Nephron (organoid): Measurements from ENCODE around the gene JARID2.

Source experiments
- H3K27ac Mint-ChIP-seq, 3 experiments: 2 replicates each; pipeline ENCODE4 v1.8.0; 2020; ENCODE audit warnings: mixed read lengths in 3 of 3, mild to moderate bottlenecking in 2 of 3, moderate library complexity in 1 of 3
- H3K27me3 Mint-ChIP-seq: 2 replicates; pipeline ENCODE4 v1.8.0; 2021; ENCODE audit warnings: low read depth, mild to moderate bottlenecking, moderate library complexity, mixed read lengths
- H3K36me3 Mint-ChIP-seq: 2 replicates; pipeline ENCODE4 v1.8.0; 2020; ENCODE audit warnings: low read depth, mixed read lengths
- H3K4me1 Mint-ChIP-seq: 2 replicates; pipeline ENCODE4 v1.8.0; 2020; ENCODE audit warnings: mixed read lengths
- H3K4me3 Mint-ChIP-seq, 3 experiments: 2 replicates each; pipeline ENCODE4 v1.8.0; 2020; ENCODE audit warnings: mild to moderate bottlenecking in 3 of 3, mixed read lengths in 3 of 3, moderate library complexity in 2 of 3
- H3K9me3 Mint-ChIP-seq: 2 replicates; pipeline ENCODE4 v1.8.0; 2020; ENCODE audit warnings: mixed read lengths
- CTCF ChIP-seq, 3 experiments: fragments of 200-600 bp; sonication (generic); IDR thresholded peaks; one replicate each; pipeline ENCODE4 v1.5.0; 2021; ENCODE audit warnings: antibody characterized with exemption in 3 of 3; ENCODE audit not compliant: unreplicated experiment in 3 of 3

The JARID2 gene

GRCh38 chr6:15498640-15499039, 252.8 kb downstream of the JARID2 start:
- H3K27me3 Mint-ChIP-seq, result no peaks in the 10 kb centered on the region
- peaks cover 74% of the 10 kb centered on the region for H3K36me3 Mint-ChIP-seq
- H3K4me3 Mint-ChIP-seq, result no peak overlapping the region
- no peak for TF ChIP-seq CTCF (IDR thresholded peaks at IDR 0.05; ENCODE audit: unreplicated experiment in 3 of 3)
- no peaks in the 10 kb centered on the region for H3K9me3 Mint-ChIP-seq
- peaks cover 70% of the 10 kb centered on the region for H3K4me1 Mint-ChIP-seq
- no peak overlapping the region for H3K27ac Mint-ChIP-seq

- peaks cover 75% of the 10 kb centered on the region for H3K36me3 Mint-ChIP-seq
- H3K4me1 Mint-ChIP-seq, result peaks cover 70% of the 10 kb centered on the region
- H3K9me3 Mint-ChIP-seq, result no peaks in the 10 kb centered on the region
- no peak for TF ChIP-seq CTCF (IDR thresholded peaks at IDR 0.05; ENCODE audit: unreplicated experiment in 3 of 3)
- H3K4me3 Mint-ChIP-seq, result no peak overlapping the region
- H3K27me3 Mint-ChIP-seq, result no peaks in the 10 kb centered on the region
- no peak overlapping the region for H3K27ac Mint-ChIP-seq
These were observed 253.3 kb downstream of the JARID2 start for GRCh38 chr6:15499125-15499524.

GRCh38 chr6:15499591-15499990, 253.7 kb downstream of the JARID2 start:
- H3K9me3 Mint-ChIP-seq, result no peaks in the 10 kb centered on the region

GRCh38 chr6:15500078-15500740, 254.3 kb downstream of the JARID2 start:
- H3K9me3 Mint-ChIP-seq, result no peaks in the 10 kb centered on the region
- H3K4me1 Mint-ChIP-seq, result peaks cover 76% of the 10 kb centered on the region
- peaks cover 78% of the 10 kb centered on the region for H3K36me3 Mint-ChIP-seq

More at GRCh38 chr6:15499591-15499990, 253.7 kb downstream of the JARID2 start:
- H3K4me1 Mint-ChIP-seq, result peaks cover 74% of the 10 kb centered on the region
- peak overlapping the region in 1 of 3 experiments; percentile 26 for H3K27ac Mint-ChIP-seq
- H3K36me3 Mint-ChIP-seq, result peaks cover 78% of the 10 kb centered on the region
- no peaks in the 10 kb centered on the region for H3K27me3 Mint-ChIP-seq
- TF ChIP-seq CTCF (IDR thresholded peaks at IDR 0.05; ENCODE audit: unreplicated experiment in 3 of 3), result no peak
- H3K4me3 Mint-ChIP-seq, result no peak overlapping the region

GRCh38 chr6:15500901-15501825, 255.3 kb downstream of the JARID2 start:
- peak overlapping the region; percentile 72 to 90 (median 78) for H3K27ac Mint-ChIP-seq
- peaks cover 75% of the 10 kb centered on the region for H3K4me1 Mint-ChIP-seq
- peak overlapping the region in 1 of 3 experiments; percentile 42 for H3K4me3 Mint-ChIP-seq
- no peaks in the 10 kb centered on the region for H3K9me3 Mint-ChIP-seq
- peaks cover 74% of the 10 kb centered on the region for H3K36me3 Mint-ChIP-seq
- H3K27me3 Mint-ChIP-seq, result no peaks in the 10 kb centered on the region
- TF ChIP-seq CTCF (IDR thresholded peaks at IDR 0.05; ENCODE audit: unreplicated experiment in 3 of 3), result no peak

More at GRCh38 chr6:15500078-15500740, 254.3 kb downstream of the JARID2 start:
- no peaks in the 10 kb centered on the region for H3K27me3 Mint-ChIP-seq
- no peak for TF ChIP-seq CTCF (IDR thresholded peaks at IDR 0.05; ENCODE audit: unreplicated experiment in 3 of 3)
- H3K4me3 Mint-ChIP-seq, result no peak overlapping the region
- peak overlapping the region in 2 of 3 experiments; percentile 13 to 41 for H3K27ac Mint-ChIP-seq
